Measurements from ENCODE around the gene CEACAM16.

The CEACAM16 gene

DNA sequence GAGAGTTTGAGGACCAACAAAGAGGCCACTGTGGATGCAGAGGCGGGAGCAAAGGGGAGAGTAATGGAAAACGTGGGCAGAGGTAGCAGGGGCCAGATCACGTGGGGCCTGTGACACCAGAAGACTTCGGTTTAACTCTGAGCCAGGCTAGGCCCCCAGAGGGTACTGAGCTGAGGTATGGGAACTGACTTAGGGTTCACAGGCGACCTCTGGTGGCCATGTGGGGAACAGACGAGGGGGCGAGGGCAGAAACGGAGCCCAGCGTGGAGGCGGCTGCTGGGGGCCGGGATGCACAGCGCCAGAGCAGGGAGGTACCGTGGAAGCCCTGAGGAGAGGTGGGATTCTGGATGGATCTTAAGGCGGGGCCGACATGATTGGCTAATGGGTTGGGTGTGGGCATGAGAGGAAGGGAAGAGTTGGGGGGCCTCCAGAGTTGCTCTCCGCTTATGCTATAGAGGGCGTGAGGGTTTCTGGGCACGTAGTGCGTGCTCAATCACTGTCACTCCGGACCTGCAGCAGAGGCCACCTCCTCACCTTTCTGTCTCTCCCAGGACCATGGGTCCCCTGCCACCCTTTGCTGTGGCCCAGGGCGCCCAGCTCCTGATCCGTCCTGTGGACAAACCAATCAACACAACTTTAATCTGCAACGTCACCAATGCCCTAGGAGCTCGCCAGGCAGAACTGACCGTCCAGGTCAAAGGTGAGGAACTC is 41.6 kb upstream of the CEACAM16 start:
- H3K27me3 ChIP-seq, result no peaks in the 10 kb centered on the region
- intact Hi-C loops (cut with DNase I; ENCODE audit: low total_unique reads), result loop anchor here (2.0 kb wide), 1 partner anchor 83 kb away; no protein-coding TSS in a partner anchor

DNA sequence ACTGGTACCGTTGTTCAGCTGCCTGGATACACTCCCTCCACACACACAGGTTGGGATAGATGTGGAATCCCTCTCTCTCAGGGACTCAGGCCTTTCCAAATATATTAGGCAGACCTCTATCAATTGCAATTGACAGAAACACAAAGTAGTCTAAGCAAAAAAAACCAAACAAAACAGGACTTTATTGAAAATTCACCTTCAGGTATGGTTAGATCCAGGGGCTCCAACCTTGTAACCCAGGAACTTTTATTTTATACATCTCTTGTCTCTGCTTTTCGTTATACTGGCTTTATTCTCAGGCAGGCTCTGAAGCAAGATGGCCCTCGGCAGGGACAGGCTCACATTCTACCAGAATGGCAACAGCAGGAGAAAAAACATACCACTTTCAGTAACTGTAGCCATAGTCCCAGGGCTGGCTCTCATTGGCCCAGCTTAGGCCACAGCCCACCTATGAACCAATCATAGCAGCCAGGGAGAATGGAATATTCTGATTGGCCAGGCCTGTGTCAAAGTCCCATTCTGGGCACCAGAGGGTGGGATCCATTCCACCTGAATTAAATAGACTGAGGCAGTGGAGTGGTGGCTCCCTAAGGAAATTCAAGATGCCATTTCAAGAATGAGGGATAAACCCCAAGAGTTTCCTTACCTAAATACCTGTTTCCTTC is 40.8 kb upstream of the CEACAM16 start:
- Histone ChIP-seq H3K9me3 (no peaks in the 10 kb centered on the region), H3K4me1 (peaks cover 0 to 4% (median 2%) of the 10 kb centered on the region in 4 donors), H3K36me3 (peaks cover 59 to 94% (median 82%) of the 10 kb centered on the region in 3 donors), H3K4me3 (no peak overlapping the region), H3K27ac (no peak overlapping the region), H3K27me3 (no peaks in the 10 kb centered on the region)
- no peak for DNase-seq
- intact Hi-C loops (cut with DNase I; ENCODE audit: low total_unique reads), result no loop called here
- no peak for TF ChIP-seq CTCF (IDR thresholded peaks at IDR 0.05)

More for the DNA sequence above, 41.6 kb upstream of the CEACAM16 start:
- peaks cover 0 to 4% (median 2%) of the 10 kb centered on the region in 4 donors for H3K4me1 ChIP-seq
- peak; percentile 62 to 70 for DNase-seq
- H3K9me3 ChIP-seq, result no peaks in the 10 kb centered on the region
- H3K27ac ChIP-seq, result no peak overlapping the region
- peaks cover 61 to 93% (median 83%) of the 10 kb centered on the region in 3 donors for H3K36me3 ChIP-seq
- no peak overlapping the region for H3K4me3 ChIP-seq
- peak; percentile 89 to 91 for TF ChIP-seq CTCF (IDR thresholded peaks at IDR 0.05)

DNA sequence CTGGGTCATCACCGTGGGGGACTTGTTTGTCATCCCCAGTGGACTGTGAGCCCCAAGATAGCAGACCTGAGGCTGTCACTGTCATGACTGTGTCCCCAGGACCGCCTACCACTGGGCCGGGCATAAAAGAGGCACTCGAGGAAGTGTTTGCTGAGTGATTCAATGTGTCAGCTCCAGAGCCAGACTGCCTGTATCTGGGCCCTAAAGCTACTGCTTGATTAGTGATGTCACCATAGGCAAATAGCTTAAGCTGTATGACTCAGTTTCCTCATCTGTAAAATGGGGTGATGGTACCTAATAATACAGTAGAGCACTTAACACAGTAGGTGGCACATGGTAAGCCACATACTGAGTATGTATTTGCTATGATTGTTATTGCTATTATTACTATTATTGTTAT is 38.9 kb upstream of the CEACAM16 start:
- no peak overlapping the region for H3K27ac ChIP-seq
- no peak for TF ChIP-seq CTCF (IDR thresholded peaks at IDR 0.05)
- intact Hi-C loops (cut with DNase I; ENCODE audit: low total_unique reads), result no loop called here
- H3K4me1 ChIP-seq, result peaks cover 0 to 4% (median 2%) of the 10 kb centered on the region in 4 donors
- no peaks in the 10 kb centered on the region for H3K9me3 ChIP-seq
- peaks cover 55 to 82% (median 74%) of the 10 kb centered on the region in 3 donors for H3K36me3 ChIP-seq
- DNase-seq, result no peak
- H3K27me3 ChIP-seq, result no peaks in the 10 kb centered on the region
- H3K4me3 ChIP-seq, result no peak overlapping the region

GRCh38 chr19:44661205-44661604 is 37.7 kb upstream of the CEACAM16 start:
- Histone ChIP-seq H3K4me1 (peaks cover 0 to 4% (median 2%) of the 10 kb centered on the region in 4 donors), H3K4me3 (no peak overlapping the region), H3K27me3 (no peaks in the 10 kb centered on the region), H3K9me3 (no peaks in the 10 kb centered on the region), H3K27ac (no peak overlapping the region), H3K36me3 (peaks cover 50 to 73% (median 63%) of the 10 kb centered on the region in 3 donors)
- no peak for DNase-seq
- intact Hi-C loops (cut with DNase I; ENCODE audit: low total_unique reads), result no loop called here
- TF ChIP-seq CTCF (IDR thresholded peaks at IDR 0.05), result no peak

DNA sequence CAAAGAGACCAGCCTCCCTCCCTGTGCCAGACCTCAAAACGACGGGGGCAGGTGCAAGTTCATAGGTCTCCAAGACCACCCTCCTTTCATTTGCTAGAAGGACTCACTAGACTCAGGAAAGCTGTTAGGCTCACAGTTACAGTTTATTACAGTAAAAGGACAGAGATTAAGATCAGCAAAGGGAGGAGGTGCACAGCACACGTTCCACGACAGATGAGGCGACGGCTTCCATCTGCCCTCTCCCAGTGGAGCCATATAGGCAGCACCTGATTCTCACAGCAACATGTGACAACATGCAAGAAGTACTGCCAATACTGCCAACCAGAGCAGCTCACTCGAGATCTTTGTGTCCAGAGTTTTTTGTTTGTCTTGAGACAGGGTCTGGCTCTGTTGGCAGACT is 37.0 kb upstream of the CEACAM16 start:
- Histone ChIP-seq H3K4me3 (no peak overlapping the region), H3K36me3 (peaks cover 46 to 66% (median 60%) of the 10 kb centered on the region in 3 donors), H3K27ac (no peak overlapping the region), H3K4me1 (peaks cover 0 to 3% (median 2%) of the 10 kb centered on the region in 4 donors), H3K27me3 (no peaks in the 10 kb centered on the region), H3K9me3 (no peaks in the 10 kb centered on the region)
- DNase-seq, result no peak
- intact Hi-C loops (cut with DNase I; ENCODE audit: low total_unique reads), result no loop called here
- TF ChIP-seq CTCF (IDR thresholded peaks at IDR 0.05), result no peak

All from tibial artery (tissue), 4 donors.